ENCODE data around the gene COL21A1.

COL21A1 gene

DNA sequence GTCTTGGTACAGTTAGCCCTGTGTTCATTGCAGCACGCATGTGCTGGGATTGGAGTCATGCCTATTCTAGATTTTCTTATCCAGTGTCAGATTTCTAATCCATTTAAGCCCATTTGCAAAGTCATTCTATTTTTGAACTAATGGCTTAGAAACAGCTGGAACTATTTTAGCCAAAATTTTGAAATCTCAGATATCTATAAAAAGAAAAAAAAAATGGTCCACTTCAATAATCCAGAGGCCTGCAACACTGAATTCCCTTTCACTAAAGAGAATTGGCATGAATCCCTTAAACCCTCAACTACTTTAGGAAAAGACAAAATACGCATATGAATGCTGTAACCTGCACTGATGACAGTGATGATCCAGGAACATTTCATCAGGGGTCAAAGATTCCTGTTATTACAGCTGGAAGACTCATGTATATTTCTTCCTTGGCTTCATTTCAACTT lies 1.5 kb downstream of the COL21A1 start:
- Histone ChIP-seq H3K4me1 (ENCODE audit: control insufficient read depth, insufficient read depth, low read length) (peaks cover 57% of the 10 kb centered on the region), H3K36me3 (ENCODE audit: control insufficient read depth, insufficient read depth, low read length) (no peaks in the 10 kb centered on the region), H3K9ac (ENCODE audit: low read depth, low read length) (peak overlapping the region; percentile 72; the same call in 1 of the 2 replicates), H3K27me3 (ENCODE audit: control insufficient read depth, insufficient read depth, low read length) (no peaks in the 10 kb centered on the region), H3K27ac (ENCODE audit: low read depth, low read length) (peak overlapping the region; percentile 96), H3K4me3 (ENCODE audit: low read depth, low read length) (peak overlapping the region; percentile 75), H3K9me3 (ENCODE audit: control insufficient read depth, insufficient read depth, low read length) (no peaks in the 10 kb centered on the region)

DNA sequence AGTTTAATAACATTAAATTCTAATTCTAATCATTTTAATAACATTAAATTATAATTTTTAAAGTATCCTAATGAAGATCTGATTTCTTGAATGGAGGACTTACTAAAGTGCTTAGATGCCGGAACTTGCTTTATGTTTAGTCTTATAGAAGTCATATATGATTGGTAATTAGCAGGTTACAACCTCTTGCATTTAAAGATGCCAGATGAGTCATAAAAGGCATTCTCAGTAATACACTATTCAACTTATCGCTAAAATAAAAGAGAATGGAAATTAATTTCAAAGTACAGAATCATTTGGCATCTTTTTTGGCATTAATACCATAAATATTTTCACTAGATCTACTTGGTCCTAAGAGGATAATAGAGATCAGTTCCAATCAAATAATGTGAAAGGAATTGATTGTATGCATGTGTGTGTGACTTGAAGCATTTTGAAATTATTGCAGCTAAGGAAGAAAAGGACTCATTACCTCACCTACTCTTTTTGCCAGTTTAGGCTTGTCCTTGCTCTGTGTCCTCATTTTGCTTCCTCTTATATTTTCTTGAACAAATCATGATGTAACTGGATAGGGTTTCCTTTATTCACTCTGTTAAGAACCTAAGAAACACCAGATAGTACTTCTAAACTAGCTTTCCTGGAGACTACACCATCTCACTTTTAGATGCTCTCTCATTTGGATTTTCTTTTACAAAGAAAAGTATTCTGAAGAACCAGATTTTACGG lies 2.7 kb downstream of the COL21A1 start:
- H3K27ac ChIP-seq (ENCODE audit: low read depth, low read length): no peak overlapping the region
- H3K4me3 ChIP-seq (ENCODE audit: low read depth, low read length): peak overlapping the region; percentile 75; the same call in 1 of the 2 replicates
- H3K9ac ChIP-seq (ENCODE audit: low read depth, low read length): no peak overlapping the region; the same call in 1 of the 2 replicates
- no peaks in the 10 kb centered on the region for H3K36me3 ChIP-seq (ENCODE audit: control insufficient read depth, insufficient read depth, low read length)
- no peaks in the 10 kb centered on the region for H3K9me3 ChIP-seq (ENCODE audit: control insufficient read depth, insufficient read depth, low read length)
- H3K4me1 ChIP-seq (ENCODE audit: control insufficient read depth, insufficient read depth, low read length): peaks cover 55% of the 10 kb centered on the region
- H3K27me3 ChIP-seq (ENCODE audit: control insufficient read depth, insufficient read depth, low read length): no peaks in the 10 kb centered on the region

DNA sequence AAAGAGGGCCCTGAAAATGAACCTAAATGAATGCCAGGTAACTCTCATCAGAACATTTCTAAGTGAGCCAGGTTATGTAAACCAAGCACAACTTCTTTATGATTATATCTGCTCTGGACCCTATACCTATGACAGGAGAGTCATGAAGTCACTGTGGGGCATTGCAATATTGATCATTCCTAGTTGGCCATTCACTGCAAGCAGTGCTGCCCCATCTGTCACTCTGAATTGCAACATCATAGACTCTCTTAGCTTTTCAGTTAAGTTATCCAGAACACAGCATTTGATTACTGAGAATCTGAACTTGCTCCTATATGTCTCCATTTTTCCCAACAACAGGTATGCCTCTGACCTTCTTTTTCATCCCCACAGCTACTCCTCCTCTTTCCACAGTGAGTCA lies 3.3 kb downstream of the COL21A1 start:
- H3K27ac ChIP-seq (ENCODE audit: low read depth, low read length): no peak overlapping the region
- no peaks in the 10 kb centered on the region for H3K9me3 ChIP-seq (ENCODE audit: control insufficient read depth, insufficient read depth, low read length)
- no peak overlapping the region for H3K4me3 ChIP-seq (ENCODE audit: low read depth, low read length)

DNA sequence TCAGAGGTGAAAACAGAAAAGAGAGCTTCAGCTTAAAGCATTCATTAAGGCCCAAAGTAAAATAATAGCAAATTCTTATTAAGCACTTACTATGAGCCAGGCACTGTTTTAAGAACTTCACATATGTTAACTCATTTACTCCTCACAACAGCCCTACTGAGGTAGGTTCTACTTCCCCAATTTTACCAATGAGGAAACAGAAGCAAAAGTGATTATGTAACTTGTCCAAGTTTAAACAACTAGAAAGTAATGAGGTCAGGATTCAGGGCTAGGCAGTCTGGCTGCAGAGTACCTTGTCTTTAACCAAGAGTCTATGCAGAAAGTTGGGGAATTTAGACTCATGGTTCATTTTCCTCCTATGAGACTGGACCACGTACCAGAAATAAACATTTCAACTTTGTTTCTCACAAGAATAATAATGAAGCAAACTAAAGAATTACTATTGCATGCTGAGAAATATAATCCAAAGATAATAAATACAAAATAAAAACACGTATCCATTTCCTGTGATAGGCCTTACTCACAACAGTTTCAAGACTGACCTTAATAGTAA lies 3.8 kb downstream of the COL21A1 start:
- H3K9me3 ChIP-seq (ENCODE audit: control insufficient read depth, insufficient read depth, low read length): no peaks in the 10 kb centered on the region
- no peak overlapping the region for H3K27ac ChIP-seq (ENCODE audit: low read depth, low read length)
- H3K4me1 ChIP-seq (ENCODE audit: control insufficient read depth, insufficient read depth, low read length): peaks cover 55% of the 10 kb centered on the region
- no peak overlapping the region for H3K9ac ChIP-seq (ENCODE audit: low read depth, low read length)
- H3K4me3 ChIP-seq (ENCODE audit: low read depth, low read length): no peak overlapping the region
- H3K36me3 ChIP-seq (ENCODE audit: control insufficient read depth, insufficient read depth, low read length): no peaks in the 10 kb centered on the region
- no peaks in the 10 kb centered on the region for H3K27me3 ChIP-seq (ENCODE audit: control insufficient read depth, insufficient read depth, low read length)

More for the DNA sequence above, 3.3 kb downstream of the COL21A1 start:
- H3K36me3 ChIP-seq (ENCODE audit: control insufficient read depth, insufficient read depth, low read length): no peaks in the 10 kb centered on the region
- peaks cover 55% of the 10 kb centered on the region for H3K4me1 ChIP-seq (ENCODE audit: control insufficient read depth, insufficient read depth, low read length)
- no peaks in the 10 kb centered on the region for H3K27me3 ChIP-seq (ENCODE audit: control insufficient read depth, insufficient read depth, low read length)
- no peak overlapping the region for H3K9ac ChIP-seq (ENCODE audit: low read depth, low read length)

DNA sequence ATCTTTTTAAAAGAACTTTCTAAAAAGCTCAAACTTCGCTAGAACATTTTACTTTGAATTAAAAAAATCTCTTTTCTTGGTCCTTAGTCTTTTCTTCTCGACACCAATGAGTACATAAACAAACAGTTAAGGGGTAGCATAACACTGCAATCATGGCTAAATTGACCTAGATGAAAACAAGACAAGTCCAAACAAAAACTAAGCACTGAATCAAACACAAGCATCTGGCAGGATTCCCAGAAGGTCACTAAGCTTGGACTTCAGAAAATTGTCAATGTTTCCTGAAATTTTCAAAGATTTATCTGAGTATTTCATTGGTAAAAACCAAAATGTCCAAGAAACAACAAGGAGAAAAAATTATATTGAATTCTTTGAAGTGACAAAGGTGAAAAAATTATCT lies 5.0 kb downstream of the COL21A1 start:
- no peaks in the 10 kb centered on the region for H3K36me3 ChIP-seq (ENCODE audit: control insufficient read depth, insufficient read depth, low read length)
- no peaks in the 10 kb centered on the region for H3K9me3 ChIP-seq (ENCODE audit: control insufficient read depth, insufficient read depth, low read length)
- H3K9ac ChIP-seq (ENCODE audit: low read depth, low read length): no peak overlapping the region
- H3K27ac ChIP-seq (ENCODE audit: low read depth, low read length): no peak overlapping the region
- no peak overlapping the region for H3K4me3 ChIP-seq (ENCODE audit: low read depth, low read length)
- H3K27me3 ChIP-seq (ENCODE audit: control insufficient read depth, insufficient read depth, low read length): no peaks in the 10 kb centered on the region
- peaks cover 44% of the 10 kb centered on the region for H3K4me1 ChIP-seq (ENCODE audit: control insufficient read depth, insufficient read depth, low read length)

DNA sequence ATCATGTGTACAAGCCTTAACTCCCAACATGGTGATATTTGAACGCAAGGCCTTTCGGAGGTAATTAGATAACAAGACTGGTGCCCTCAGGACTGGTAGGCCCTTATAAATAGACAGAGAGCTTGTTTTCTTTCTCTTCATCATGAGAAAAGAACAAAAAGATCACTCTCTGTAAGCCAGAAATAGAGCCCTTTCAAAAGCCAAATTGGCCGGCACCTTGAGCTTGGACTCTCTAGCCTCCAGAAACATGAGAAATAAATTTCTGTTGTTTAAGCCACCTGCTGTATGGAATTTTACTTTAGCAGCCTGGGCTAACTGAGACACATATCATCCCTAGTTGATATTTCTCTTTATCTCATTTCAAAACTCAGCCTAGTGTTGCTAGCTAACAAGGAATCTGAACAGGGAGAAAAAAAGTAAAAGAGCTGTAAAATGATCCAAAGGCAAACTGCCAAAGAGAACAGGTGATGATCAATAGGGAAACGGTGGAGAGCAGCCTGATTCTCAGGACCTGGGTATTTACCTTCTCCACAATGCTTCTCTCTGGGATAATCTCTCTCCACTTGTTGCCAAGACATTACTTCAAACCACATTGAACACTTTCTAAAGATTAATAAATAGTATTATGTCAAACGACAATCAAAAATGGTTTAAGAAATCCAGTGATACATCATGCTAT lies 6.1 kb downstream of the COL21A1 start:
- Histone ChIP-seq H3K27me3 (ENCODE audit: control insufficient read depth, insufficient read depth, low read length) (no peaks in the 10 kb centered on the region), H3K27ac (ENCODE audit: low read depth, low read length) (no peak overlapping the region), H3K9me3 (ENCODE audit: control insufficient read depth, insufficient read depth, low read length) (no peaks in the 10 kb centered on the region), H3K36me3 (ENCODE audit: control insufficient read depth, insufficient read depth, low read length) (no peaks in the 10 kb centered on the region), H3K4me1 (ENCODE audit: control insufficient read depth, insufficient read depth, low read length) (peaks cover 41% of the 10 kb centered on the region), H3K9ac (ENCODE audit: low read depth, low read length) (no peak overlapping the region), H3K4me3 (ENCODE audit: low read depth, low read length) (no peak overlapping the region)

DNA sequence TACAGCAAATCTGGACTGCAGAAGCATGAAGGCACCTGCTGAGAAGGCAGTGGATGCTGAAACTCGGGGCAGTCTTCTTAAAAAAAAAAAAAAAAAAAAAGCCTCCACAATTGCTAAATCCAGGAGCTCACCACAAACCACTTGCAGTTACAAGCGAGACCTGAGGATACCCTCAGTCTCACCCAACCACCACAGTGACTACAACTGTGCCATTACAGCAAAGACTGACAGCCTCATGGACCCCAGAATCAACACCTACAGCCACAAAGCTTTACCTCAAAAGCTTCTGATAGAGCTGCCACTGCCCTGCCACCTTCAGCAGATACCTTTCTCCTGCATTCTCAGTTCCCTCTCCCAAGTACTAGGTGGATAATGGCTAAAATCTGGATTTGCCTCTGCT lies 9.0 kb downstream of the COL21A1 start:
- Histone ChIP-seq H3K4me1 (ENCODE audit: control insufficient read depth, insufficient read depth, low read length) (peaks cover 12% of the 10 kb centered on the region; the same call in 1 of the 2 replicates), H3K27ac (ENCODE audit: low read depth, low read length) (no peak overlapping the region), H3K27me3 (ENCODE audit: control insufficient read depth, insufficient read depth, low read length) (no peaks in the 10 kb centered on the region), H3K9me3 (ENCODE audit: control insufficient read depth, insufficient read depth, low read length) (no peaks in the 10 kb centered on the region), H3K4me3 (ENCODE audit: low read depth, low read length) (no peak overlapping the region), H3K36me3 (ENCODE audit: control insufficient read depth, insufficient read depth, low read length) (no peaks in the 10 kb centered on the region), H3K9ac (ENCODE audit: low read depth, low read length) (no peak overlapping the region)

DNA sequence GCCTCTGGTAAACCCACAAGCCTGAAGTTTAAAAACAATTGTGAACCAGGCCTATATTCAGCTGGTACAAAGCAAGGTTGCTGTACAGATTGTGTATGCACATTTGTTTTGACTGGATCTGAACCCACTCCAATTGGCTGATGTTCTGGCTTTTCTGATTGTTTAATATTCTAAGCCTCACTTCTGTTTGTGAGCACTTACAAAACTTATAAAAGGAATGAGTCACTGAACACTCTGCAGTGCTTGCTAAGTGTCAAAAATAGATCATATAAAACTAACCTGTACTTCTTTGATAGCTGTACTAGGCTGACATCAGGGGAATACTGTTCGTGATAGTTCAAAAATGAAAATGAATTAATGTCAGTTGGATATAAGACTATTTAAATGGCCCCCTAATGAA lies 12.1 kb downstream of the COL21A1 start:
- Histone ChIP-seq H3K9me3 (ENCODE audit: control insufficient read depth, insufficient read depth, low read length) (no peaks in the 10 kb centered on the region), H3K27ac (ENCODE audit: low read depth, low read length) (no peak overlapping the region), H3K27me3 (ENCODE audit: control insufficient read depth, insufficient read depth, low read length) (no peaks in the 10 kb centered on the region), H3K4me3 (ENCODE audit: low read depth, low read length) (no peak overlapping the region), H3K36me3 (ENCODE audit: control insufficient read depth, insufficient read depth, low read length) (no peaks in the 10 kb centered on the region), H3K9ac (ENCODE audit: low read depth, low read length) (no peak overlapping the region), H3K4me1 (ENCODE audit: control insufficient read depth, insufficient read depth, low read length) (peaks cover 7% of the 10 kb centered on the region; the same call in 1 of the 2 replicates)

DNA sequence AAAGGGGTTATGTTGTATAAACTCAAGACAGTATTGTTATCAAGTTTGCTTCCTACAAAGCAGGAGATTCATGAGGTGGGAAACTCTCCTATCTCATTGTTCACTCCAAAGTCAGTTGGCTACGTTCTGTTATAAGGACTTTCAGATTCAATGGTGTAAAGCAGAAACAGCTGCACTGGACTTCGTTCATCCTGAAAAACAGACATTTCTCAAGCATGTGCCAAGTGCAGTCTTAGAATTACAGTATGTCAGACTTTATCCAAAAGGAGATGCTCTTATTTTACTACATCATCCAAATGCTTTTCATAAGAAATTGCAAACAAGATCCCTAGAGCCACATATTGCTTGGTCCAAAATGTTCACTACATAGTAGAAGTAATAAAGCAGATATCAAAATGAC lies 14.9 kb downstream of the COL21A1 start:
- Histone ChIP-seq H3K4me3 (ENCODE audit: low read depth, low read length) (no peak overlapping the region), H3K27ac (ENCODE audit: low read depth, low read length) (no peak overlapping the region), H3K36me3 (ENCODE audit: control insufficient read depth, insufficient read depth, low read length) (no peaks in the 10 kb centered on the region), H3K9ac (ENCODE audit: low read depth, low read length) (no peak overlapping the region), H3K4me1 (ENCODE audit: control insufficient read depth, insufficient read depth, low read length) (peaks cover 7% of the 10 kb centered on the region; the same call in 1 of the 2 replicates), H3K27me3 (ENCODE audit: control insufficient read depth, insufficient read depth, low read length) (no peaks in the 10 kb centered on the region), H3K9me3 (ENCODE audit: control insufficient read depth, insufficient read depth, low read length) (no peaks in the 10 kb centered on the region)

DNA sequence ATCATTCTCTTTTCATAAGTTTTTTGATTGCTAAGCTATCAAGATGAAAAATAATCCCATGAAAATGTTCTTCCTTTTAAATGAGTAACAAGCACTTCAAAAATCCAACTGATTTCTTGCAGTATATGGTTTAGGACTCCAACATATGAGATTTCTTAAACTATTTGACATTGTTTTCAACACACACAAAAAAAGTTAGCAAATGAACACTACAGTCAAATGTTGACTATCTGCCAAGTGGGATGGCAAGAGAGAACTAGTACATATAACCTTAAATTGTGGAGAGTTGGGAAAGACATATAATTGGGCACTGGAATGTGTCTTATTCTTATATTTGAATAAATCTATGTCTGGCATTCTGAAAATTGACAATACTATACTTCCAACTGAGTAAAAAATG lies 15.6 kb downstream of the COL21A1 start:
- Histone ChIP-seq H3K9ac (ENCODE audit: low read depth, low read length) (no peak overlapping the region), H3K4me3 (ENCODE audit: low read depth, low read length) (no peak overlapping the region), H3K27me3 (ENCODE audit: control insufficient read depth, insufficient read depth, low read length) (no peaks in the 10 kb centered on the region), H3K27ac (ENCODE audit: low read depth, low read length) (no peak overlapping the region), H3K4me1 (ENCODE audit: control insufficient read depth, insufficient read depth, low read length) (peaks cover 7% of the 10 kb centered on the region; the same call in 1 of the 2 replicates), H3K9me3 (ENCODE audit: control insufficient read depth, insufficient read depth, low read length) (no peaks in the 10 kb centered on the region), H3K36me3 (ENCODE audit: control insufficient read depth, insufficient read depth, low read length) (no peaks in the 10 kb centered on the region)
